Body of pancreas (tissue), 4 donors: ENCODE data around the gene PCDHB11. TPM values are rescaled to one million over a fixed set of nuclear protein-coding genes. Genes with fewer than 3 reads are reported as not detected.
"Not testable (repeated sequence)": the region's sequence is repeated elsewhere in the genome, so short reads cannot be mapped to it uniquely, and the experiment has no call there.

Experiments
- ATAC-seq: fragments of 150-250 bp; one replicate; pipeline ENCODE4 v1.9.1; 2016
- DNase-seq, 4 donors: peaks; one replicate each; pipeline ENCODE4 v3.0.0-alpha.2; 2019
- H3K27ac ChIP-seq, 4 donors: fragments of 200-600 bp; sonication (generic); 1 replicate in 3 of 4; 2 replicates in 1 of 4; pipeline versions ENCODE4 v1.5.1 to v1.6.1; 2016 to 2019; ENCODE audit warnings: mild to moderate bottlenecking in 1 of 4, mixed read lengths in 1 of 4, moderate library complexity in 1 of 4
- H3K27me3 ChIP-seq, 2 donors: fragments of 200-600 bp; sonication (generic); one replicate each; pipeline ENCODE4 v1.6.0; 2016; ENCODE audit warnings: mild to moderate bottlenecking in 1 of 2
- H3K36me3 ChIP-seq, 2 donors: fragments of 200-600 bp; sonication (generic); replicated peaks in 1 of 2; 2 replicates each; pipeline ENCODE4 v1.5.1; 2016; ENCODE audit warnings: low read depth in 2 of 2; ENCODE audit not compliant: insufficient read depth in 1 of 2
- H3K4me1 ChIP-seq: fragments of 200-600 bp; sonication (generic); one replicate; pipeline ENCODE4 v1.6.0; 2016
- H3K4me3 ChIP-seq, 2 donors: fragments of 200-600 bp; sonication (generic); 1 replicate in 1 of 2; 2 replicates in 1 of 2; pipeline ENCODE4 v1.5.1; 2016 to 2019
- H3K9me3 ChIP-seq, 3 donors: fragments of 200-600 bp; sonication (generic); 1 replicate in 2 of 3; 2 replicates in 1 of 3; pipeline ENCODE4 v1.5.1; 2016
- CTCF ChIP-seq, 7 experiments: fragments of 450-650 bp in 4 of 7; fragments of 200-600 bp in 3 of 7; sonication (generic) in 3 of 7; IDR thresholded peaks; one replicate each; pipeline ENCODE4 v1.5.1; 2016 to 2019; ENCODE audit warnings: antibody characterized with exemption in 7 of 7
- POLR2A ChIP-seq, 3 donors: fragments of 450-650 bp; IDR thresholded peaks; one replicate each; pipeline ENCODE4 v1.6.1; 2016; ENCODE audit warnings: antibody characterized with exemption in 3 of 3, mild to moderate bottlenecking in 2 of 3
- WGBS, 2 donors: methylation state at CpG; one replicate each; pipeline ENCODE4 v1.1.5; 2017; 5-methylcytosine and 5-hydroxymethylcytosine counted together
- intact Hi-C: fragments of 100-400 bp; cut with DNase I; formaldehyde crosslinking; loops from one replicate; pipeline ENCODE4 v1.15.1; 2023
- total RNA-seq, 2 donors: library from RNA; depleted of rRNA; stranded (reverse); fragments of >200 nt; gene quantifications; one replicate each; pipeline ENCODE4 v1.1.0, GENCODE V29; 2016

Gene PCDHB11
- 1 to 10 TPM; 4.4 to 4.9 TPM for total RNA-seq

- WGBS, 2 donors: 19 to 44% methylated on average over 21 of the region's 21 CpGs
- H3K27ac ChIP-seq: peak within 1 kb of the TSS in 1 of 4 donors; percentile 47
- no peaks in the 10 kb centered on the region for H3K4me1 ChIP-seq
- intact Hi-C loops: no loop called here
- peak in 2 of 3 donors; percentile 17 to 32 for TF ChIP-seq POLR2A (IDR thresholded peaks at IDR 0.05)
- TF ChIP-seq CTCF (IDR thresholded peaks at IDR 0.05): peak in 5 of 7 experiments; percentile 35 to 54 (median 50)
- H3K36me3 ChIP-seq: no peaks in the 10 kb centered on the region
- no peaks in the 10 kb centered on the region for H3K27me3 ChIP-seq
- peak; percentile 30 for ATAC-seq
- DNase-seq: peak; percentile 35 to 52 (median 43)
- peaks cover 0 to 24% (median 0%) of the 10 kb centered on the region in 3 donors for H3K9me3 ChIP-seq
- H3K4me3 ChIP-seq: peak within 1 kb of the TSS in 1 of 2 donors; percentile 15
Observed at GRCh38 chr5:141199359-141200235, at the start of gene PCDHB11. TSS of gene PCDHB11 (plus strand) at chr5:141199627. CDS start at chr5:141199775, 148 bp downstream.

GRCh38 chr5:141149812-141150211 lies 49.6 kb upstream of the PCDHB11 start, which contains the start of gene PCDHB6:
TSS of gene PCDHB6 (plus strand) at chr5:141150057. CDS start at chr5:141150258, 201 bp downstream.
- Histone ChIP-seq H3K4me3 (no peak within 1 kb of the TSS), H3K9me3 (peaks cover 0 to 30% (median 4%) of the 10 kb centered on the region in 3 donors), H3K36me3 (no peaks in the 10 kb centered on the region)

GRCh38 chr5:141150224-141150992 lies 49.0 kb upstream of the PCDHB11 start:
- TF ChIP-seq POLR2A (IDR thresholded peaks at IDR 0.05): no peak
- no peaks in the 10 kb centered on the region for H3K4me1 ChIP-seq
- 24 to 50% methylated on average over 16 to 33 of the region's 33 CpGs for WGBS, 2 donors
- ATAC-seq (no peak), DNase-seq (no peak)
- H3K4me3 ChIP-seq: no peak overlapping the region
- intact Hi-C loops: no loop called here
- no peak overlapping the region for H3K27ac ChIP-seq
- H3K36me3 ChIP-seq: no peaks in the 10 kb centered on the region
- no peaks in the 10 kb centered on the region for H3K27me3 ChIP-seq
- peaks cover 0 to 30% (median 4%) of the 10 kb centered on the region in 3 donors for H3K9me3 ChIP-seq

More at GRCh38 chr5:141149812-141150211, 49.6 kb upstream of the PCDHB11 start, which contains the start of gene PCDHB6:
- Histone ChIP-seq H3K4me1 (no peaks in the 10 kb centered on the region), H3K27ac (no peak within 1 kb of the TSS), H3K27me3 (no peaks in the 10 kb centered on the region)
- TF ChIP-seq POLR2A (IDR thresholded peaks at IDR 0.05) (no peak), CTCF (IDR thresholded peaks at IDR 0.05) (no peak)
- ATAC-seq: no peak
- no peak for DNase-seq
- intact Hi-C loops: no loop called here
- WGBS, 2 donors: 7 to 21% methylated on average over 18 of the region's 18 CpGs

GRCh38 chr5:141150993-141151325 lies 48.5 kb upstream of the PCDHB11 start:
- Histone ChIP-seq H3K36me3 (no peaks in the 10 kb centered on the region), H3K9me3 (peaks cover 0 to 31% (median 4%) of the 10 kb centered on the region in 3 donors), H3K27me3 (no peaks in the 10 kb centered on the region), H3K4me1 (no peaks in the 10 kb centered on the region), H3K4me3 (no peak overlapping the region), H3K27ac (no peak overlapping the region)
- ATAC-seq: no peak
- WGBS, 2 donors: 22 to 47% methylated on average over 13 of the region's 13 CpGs
- DNase-seq: no peak
- intact Hi-C loops: no loop called here
- TF ChIP-seq CTCF (IDR thresholded peaks at IDR 0.05) (no peak), POLR2A (IDR thresholded peaks at IDR 0.05) (no peak)

GRCh38 chr5:141151632-141152031 lies 47.8 kb upstream of the PCDHB11 start:
- H3K4me1 ChIP-seq, H3K27ac ChIP-seq, intact Hi-C loops, H3K36me3 ChIP-seq, DNase-seq, H3K27me3 ChIP-seq, H3K4me3 ChIP-seq, ATAC-seq: not testable (repeated sequence)
- WGBS, 2 donors: 18 to 39% methylated on average over 22 to 36 of the region's 41 CpGs
- H3K9me3 ChIP-seq: peaks cover 0 to 38% (median 2%) of the 10 kb centered on the region in 3 donors

GRCh38 chr5:141152096-141152495 lies 47.3 kb upstream of the PCDHB11 start:
- H3K9me3 ChIP-seq: peaks cover 0 to 42% (median 2%) of the 10 kb centered on the region in 3 donors
- H3K4me3 ChIP-seq, H3K27me3 ChIP-seq, intact Hi-C loops, H3K36me3 ChIP-seq, H3K27ac ChIP-seq, ATAC-seq, DNase-seq, H3K4me1 ChIP-seq: not testable (repeated sequence)
- 17 to 27% methylated on average over 3 to 36 of the region's 36 CpGs for WGBS, 2 donors
